Peyer's patch (tissue), 4 donors: ENCODE results near the gene NAV2.

ENCODE experiments used
- CTCF ChIP-seq, 6 experiments: fragments of 450-650 bp in 4 of 6; fragments of 200-600 bp in 2 of 6; sonication (generic) in 1 of 6; IDR thresholded peaks; one replicate each; pipeline ENCODE4 v1.5.1; 2017 to 2019; ENCODE audit warnings: antibody characterized with exemption in 6 of 6, mild to moderate bottlenecking in 3 of 6, moderate library complexity in 1 of 6
- POLR2A ChIP-seq, 2 donors: fragments of 450-650 bp; IDR thresholded peaks; one replicate each; pipeline ENCODE4 v1.5.1; 2017; ENCODE audit warnings: antibody characterized with exemption in 2 of 2, mild to moderate bottlenecking in 2 of 2, moderate library complexity in 2 of 2

- TF ChIP-seq CTCF (IDR thresholded peaks at IDR 0.05) (no peak), POLR2A (IDR thresholded peaks at IDR 0.05) (no peak)
Measured at GRCh38 chr11:19766810-19767209, 54.2 kb downstream of the NAV2 start.
